Astrocyte of the hippocampus (primary cell): ENCODE data around the gene SLC10A7.

ENCODE experiments used
- DNase-seq: peaks from one replicate; pipeline ENCODE4 v3.0.0; 2011; ENCODE audit warnings: low read depth, low spot score

SLC10A7 gene, protein sequence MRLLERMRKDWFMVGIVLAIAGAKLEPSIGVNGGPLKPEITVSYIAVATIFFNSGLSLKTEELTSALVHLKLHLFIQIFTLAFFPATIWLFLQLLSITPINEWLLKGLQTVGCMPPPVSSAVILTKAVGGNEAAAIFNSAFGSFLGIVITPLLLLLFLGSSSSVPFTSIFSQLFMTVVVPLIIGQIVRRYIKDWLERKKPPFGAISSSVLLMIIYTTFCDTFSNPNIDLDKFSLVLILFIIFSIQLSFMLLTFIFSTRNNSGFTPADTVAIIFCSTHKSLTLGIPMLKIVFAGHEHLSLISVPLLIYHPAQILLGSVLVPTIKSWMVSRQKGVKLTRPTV

GRCh38 chr4:146521541-146522097 is at the start of gene SLC10A7:
TSS of gene SLC10A7 (minus strand) at chr4:146521940. CDS start at chr4:146521717, 223 bp downstream.
- peak; percentile 87 for DNase-seq

GRCh38 chr4:146567396-146567795 is 45.7 kb upstream of the SLC10A7 start:
- DNase-seq = no peak

GRCh38 chr4:146564492-146564891 is 42.8 kb upstream of the SLC10A7 start:
- DNase-seq = no peak

DNA sequence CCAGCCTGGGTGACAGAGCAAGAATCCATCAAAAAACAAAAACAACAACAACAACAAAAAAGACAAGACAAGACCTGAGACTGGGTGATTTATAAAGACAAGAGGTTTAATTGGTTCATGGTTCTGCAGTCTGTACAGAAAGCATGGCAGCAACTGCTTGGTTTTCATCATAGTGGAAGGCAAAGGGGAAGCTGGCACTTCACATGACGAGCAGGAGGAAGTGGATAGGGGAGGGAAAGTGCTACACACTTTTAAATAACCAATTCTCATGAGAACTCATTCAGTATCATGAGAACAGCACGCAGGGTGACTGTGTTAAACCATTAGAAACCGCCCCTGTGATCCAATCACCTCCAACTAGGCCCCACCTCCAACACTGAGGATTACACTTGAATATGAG is 28.4 kb upstream of the SLC10A7 start:
- no peak for DNase-seq

GRCh38 chr4:146548443-146548842 is 26.7 kb upstream of the SLC10A7 start:
- DNase-seq = peak; percentile 2

DNA sequence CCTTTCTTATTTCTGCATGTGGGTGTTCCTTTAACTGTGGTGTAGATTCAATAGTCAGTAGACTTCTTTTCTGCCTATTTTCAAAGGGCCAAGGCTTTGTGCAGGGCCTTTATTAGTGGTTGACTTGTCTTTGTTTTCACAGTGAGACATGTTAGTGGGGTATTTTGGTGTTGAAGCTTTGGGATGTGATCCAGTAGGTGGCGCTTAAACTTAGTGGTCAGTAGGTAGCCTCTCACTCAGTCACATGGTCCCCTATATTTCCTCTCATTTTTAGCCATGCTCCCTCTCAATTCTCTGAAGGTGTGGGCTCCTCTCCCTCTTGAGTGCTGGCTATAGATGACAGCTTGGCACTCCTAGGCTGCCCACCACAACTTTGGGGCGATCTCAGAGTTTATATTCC is 23.4 kb upstream of the SLC10A7 start:
- no peak for DNase-seq

DNA sequence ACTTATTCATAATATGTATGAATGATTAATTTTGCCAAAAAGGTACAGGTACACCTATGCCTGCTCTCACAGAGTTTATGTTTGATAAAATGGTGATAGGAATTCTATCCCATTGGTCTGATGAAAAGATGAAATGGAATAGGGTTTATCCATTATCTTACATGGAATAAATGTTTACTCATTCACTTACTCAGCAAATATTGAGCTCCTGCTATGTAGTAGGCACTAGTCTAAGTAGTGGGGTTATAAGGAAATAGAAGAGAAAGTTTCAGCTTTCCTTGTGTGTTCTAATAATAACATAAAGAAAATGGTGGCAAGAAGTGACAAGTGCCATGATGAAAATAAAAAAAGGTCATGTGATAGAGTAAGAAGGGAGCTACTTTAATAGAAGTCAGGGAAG is 12.4 kb upstream of the SLC10A7 start:
- DNase-seq = no peak

- DNase-seq = no peak
These were observed 4.0 kb upstream of the SLC10A7 start for GRCh38 chr4:146525754-146526153.

GRCh38 chr4:146524663-146525062 is 2.9 kb upstream of the SLC10A7 start:
- DNase-seq = no peak

GRCh38 chr4:146522869-146523205 is 1.1 kb upstream of the SLC10A7 start:
- DNase-seq = no peak

GRCh38 chr4:146522098-146522868 is 543 bp upstream of the SLC10A7 start:
- DNase-seq = peak; percentile 93

GRCh38 chr4:146520896-146521540 is 722 bp downstream of the SLC10A7 start:
- DNase-seq = peak; percentile 63

DNA sequence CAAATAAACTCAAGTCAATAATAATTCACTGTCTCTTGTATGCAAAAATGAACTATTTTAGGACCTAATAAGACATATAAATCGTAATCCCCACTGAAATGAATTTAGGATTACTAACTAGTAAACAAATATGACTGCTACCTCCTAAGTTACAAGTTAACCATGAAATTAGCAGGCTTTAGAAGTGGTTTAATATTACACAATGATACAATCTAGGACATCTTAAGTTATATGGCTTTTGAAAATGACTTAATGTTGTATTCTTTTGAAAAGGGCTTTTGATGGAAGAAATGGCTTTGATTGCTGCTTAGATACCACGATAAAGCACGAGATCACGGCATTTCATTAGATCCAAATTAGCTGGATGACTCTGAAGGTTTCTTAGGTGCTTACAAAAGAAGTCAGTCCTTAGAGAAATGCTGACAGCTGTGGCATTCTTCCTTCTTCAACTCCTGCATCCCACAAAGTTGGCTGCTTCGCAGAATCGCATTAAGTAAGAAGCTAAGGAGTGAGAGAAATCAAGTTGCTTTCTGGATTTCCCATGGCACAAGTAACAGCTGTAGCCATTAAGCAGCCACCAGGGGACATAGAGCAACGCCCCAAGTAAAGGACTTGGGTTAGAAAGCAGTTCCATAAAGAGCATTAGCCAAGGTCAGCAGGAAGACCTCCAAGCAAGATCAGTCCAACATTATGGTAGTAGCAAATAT is 6.9 kb downstream of the SLC10A7 start:
- DNase-seq = peak; percentile 6

DNA sequence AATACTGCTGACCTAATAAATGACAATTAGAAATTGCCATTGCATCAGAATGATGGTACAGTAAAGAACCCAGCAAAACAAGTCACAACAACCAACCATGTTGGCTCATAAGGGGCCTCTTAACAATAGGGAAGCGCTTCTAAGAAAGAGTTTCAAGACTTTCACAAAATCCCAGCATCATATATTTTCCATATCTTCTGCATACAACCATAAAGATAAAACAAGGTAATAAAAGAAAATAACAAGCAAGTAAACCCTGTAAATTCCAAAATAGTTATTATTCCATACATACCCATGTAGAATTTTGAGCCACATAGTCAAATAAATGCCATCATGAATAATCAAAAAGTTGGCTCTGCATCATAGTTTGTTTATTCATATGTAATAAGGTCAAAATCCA is 8.2 kb downstream of the SLC10A7 start:
- no peak for DNase-seq

DNA sequence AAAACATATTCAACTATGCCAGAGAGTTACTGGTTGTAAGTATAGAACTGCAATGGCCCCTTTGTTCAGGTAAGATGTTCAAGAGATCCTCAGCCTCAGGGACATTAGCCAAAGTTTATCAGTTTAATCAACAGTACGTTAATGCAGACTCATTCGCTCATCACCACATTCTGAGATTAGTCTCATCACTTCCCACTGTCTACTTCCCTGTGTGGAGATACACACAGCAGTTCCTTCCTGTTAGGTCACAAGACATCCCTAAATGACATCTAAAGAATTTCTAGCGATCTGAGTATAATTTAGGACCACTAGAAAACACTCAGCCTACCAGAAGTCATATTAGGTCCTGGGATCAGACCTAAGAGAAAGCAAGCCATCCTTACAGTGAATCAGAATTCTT is 10.4 kb downstream of the SLC10A7 start:
- no peak for DNase-seq

- DNase-seq = no peak
These were observed 10.8 kb downstream of the SLC10A7 start for GRCh38 chr4:146510942-146511341.

GRCh38 chr4:146508229-146508939 is 13.4 kb downstream of the SLC10A7 start:
- DNase-seq = no peak

- DNase-seq = no peak
These were observed 14.1 kb downstream of the SLC10A7 start for GRCh38 chr4:146507632-146508031.

DNA sequence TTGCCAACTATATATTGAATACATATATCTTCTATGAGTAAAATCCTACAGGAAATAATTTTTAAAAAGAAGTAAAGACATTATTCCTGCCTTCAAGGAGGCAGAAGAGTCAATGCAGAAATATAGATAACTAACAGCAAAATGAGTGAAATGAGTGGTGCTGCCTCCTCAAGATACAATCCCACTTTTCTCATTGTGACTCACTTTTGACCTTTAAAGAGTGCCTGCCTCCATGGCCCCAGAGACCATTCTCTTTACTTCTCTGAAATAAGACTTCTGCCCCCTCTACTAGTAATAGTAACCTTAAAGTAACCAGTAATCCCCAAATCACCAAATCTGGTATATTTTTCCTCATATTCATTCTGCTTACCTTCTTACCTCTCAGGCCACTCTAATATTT is 15.5 kb downstream of the SLC10A7 start:
- DNase-seq = no peak

GRCh38 chr4:146500216-146500615 is 21.5 kb downstream of the SLC10A7 start:
- no peak for DNase-seq

DNA sequence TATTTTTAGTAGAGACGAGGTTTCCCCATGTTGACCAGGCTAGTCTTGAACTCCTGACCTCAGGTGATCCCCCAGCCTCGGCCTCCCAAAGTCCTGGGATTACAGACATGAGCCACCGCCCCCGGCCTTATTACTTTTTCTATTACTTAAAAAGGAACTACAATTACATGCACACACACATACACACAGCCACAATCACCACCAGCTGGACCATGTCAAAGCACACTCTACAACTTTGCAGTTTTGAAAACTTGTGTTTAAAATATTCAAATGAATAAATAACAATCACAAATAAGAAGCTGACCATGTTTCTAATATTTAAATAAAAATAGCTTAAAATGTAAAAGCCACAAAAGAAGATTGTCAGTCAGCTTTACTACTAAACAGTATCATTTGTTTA is 23.4 kb downstream of the SLC10A7 start:
- DNase-seq = no peak
